Measurements from ENCODE around the gene NKX2-2. TPM values are rescaled to one million over a fixed set of nuclear protein-coding genes. Genes with fewer than 3 reads are reported as not detected.

The NKX2-2 gene
- total and polyA plus RNA-seq, 2 of the 8 experiments (the other 6 are each of a cell fraction or from before 2014, with no cell fraction given), result not detected

GRCh38 chr20:21510414-21511384, 3.2 kb downstream of the NKX2-2 start:
- Histone ChIP-seq H3K9ac (replicated peaks in 1 of 4; ENCODE audit: extremely low read depth in 1 of 4, low read depth in 3 of 4, low read length in 3 of 4) (no peak overlapping the region), H2BK20ac (ENCODE audit: low read length) (no peak overlapping the region), H3K23ac (ENCODE audit: insufficient read length) (no peak overlapping the region), H3K56ac (replicated peaks; ENCODE audit: insufficient read length, low read depth, low read length) (no peak overlapping the region), H2AFZ (ENCODE audit: low read length) (no peak overlapping the region), H4K91ac (replicated peaks; ENCODE audit: insufficient read length, low read length) (no peak overlapping the region), H2BK15ac (ENCODE audit: low read length) (no peak overlapping the region; the same call in 1 of the 2 replicates), H4K8ac (ENCODE audit: extremely low read depth, insufficient read depth, low read length) (no peak overlapping the region; the same call in 1 of the 2 replicates), H2BK12ac (ENCODE audit: low read depth, low read length) (no peak overlapping the region), H2BK120ac (replicated peaks; ENCODE audit: low read depth, low read length) (no peak overlapping the region), H3K4me2 (ENCODE audit: insufficient read depth in 1 of 2, low read depth in 2 of 2, low read length in 2 of 2) (peak overlapping the region; percentile 65 to 66), H4K20me1 (replicated peaks in 1 of 2; ENCODE audit: control insufficient read depth in 1 of 2, insufficient read depth in 2 of 2, low read length in 2 of 2) (peaks cover 11 to 24% of the 10 kb centered on the region in 2 experiments), H3K23me2 (ENCODE audit: low read depth, low read length) (peaks cover 9% of the 10 kb centered on the region; the same call in 1 of the 2 replicates), H3K27ac (ENCODE audit: low read depth, low read length) (no peak overlapping the region), H3K14ac (ENCODE audit: insufficient read length) (no peak overlapping the region), H3K79me1 (ENCODE audit: low read depth, low read length) (no peaks in the 10 kb centered on the region), H3K4me3 (ENCODE audit: extremely low read depth in 1 of 4, insufficient read depth in 2 of 4, low read depth in 3 of 4, low read length in 4 of 4) (peak overlapping the region in 3 of 4 experiments; percentile 15 to 58 (median 19); a peak in 4 of 8 replicates), H3K79me2 (ENCODE audit: control insufficient read depth in 1 of 2, insufficient read depth in 2 of 2, low read length in 2 of 2) (no peaks in the 10 kb centered on the region), H3K18ac (ENCODE audit: extremely low read depth, low read length) (no peak overlapping the region; the same call in none of the 2 replicates), H2BK5ac (ENCODE audit: low read depth, low read length) (no peak overlapping the region), H3K4me1 (replicated peaks in 1 of 4; ENCODE audit: control insufficient read depth in 3 of 4, insufficient read depth in 4 of 4, low read length in 3 of 4) (peaks cover 6 to 44% (median 20%) of the 10 kb centered on the region in 4 experiments; a peak in 6 of 7 replicates), H3K36me3 (ENCODE audit: control insufficient read depth in 2 of 4, insufficient read depth in 4 of 4, low read length in 3 of 4) (peaks cover 0 to 4% (median 0%) of the 10 kb centered on the region in 4 experiments; a peak in 1 of 8 replicates), H3K27me3 (replicated peaks in 1 of 4; ENCODE audit: control insufficient read depth in 3 of 4, extremely low read depth in 1 of 4, insufficient read depth in 3 of 4, low read length in 3 of 4) (peaks cover 77 to 90% (median 85%) of the 10 kb centered on the region in 4 experiments), H3K9me3 (ENCODE audit: insufficient read depth in 2 of 2, low read depth in 1 of 2, low read length in 1 of 2) (no peaks in the 10 kb centered on the region), H3K4ac (replicated peaks; ENCODE audit: insufficient read length, low read depth, low read length) (no peak overlapping the region), H2AK5ac (ENCODE audit: low read depth, low read length) (no peak overlapping the region), H4K5ac (ENCODE audit: insufficient read length, low read depth, low read length) (no peak overlapping the region)
- TF ChIP-seq BACH1 (IDR thresholded peaks at IDR 0.05; ENCODE audit: low read length) (0 out of 2 replicates have a peak, but pooled peaks have one; percentile 9), KDM4A (IDR thresholded peaks at IDR 0.05; ENCODE audit: low read depth, low read length, severe bottlenecking) (no peak), SUZ12 (IDR thresholded peaks at IDR 0.05; ENCODE audit: low read length) (peak; percentile 75), CTBP2 (IDR thresholded peaks at IDR 0.05; ENCODE audit: borderline replicate concordance, insufficient read depth, insufficient read length, low read length) (peak; percentile 16), HDAC6 (IDR thresholded peaks at IDR 0.05; ENCODE audit: low read depth, low read length) (no peak), EZH2 (IDR thresholded peaks at IDR 0.05; ENCODE audit: low read depth, low read length, severe bottlenecking) (peak; percentile 88), HDAC2 (IDR thresholded peaks at IDR 0.05; ENCODE audit: borderline replicate concordance in 1 of 2, low read depth in 2 of 2, low read length in 2 of 2) (no peak), RNF2 (IDR thresholded peaks at IDR 0.05; ENCODE audit: borderline replicate concordance, low read depth, low read length, missing control alignments, poor library complexity, severe bottlenecking) (peak; percentile 94), TBP (IDR thresholded peaks at IDR 0.05; ENCODE audit: low read depth, low read length) (no peak)
- 3% methylated on average over 34 of the region's 62 CpGs; no CpG with 5 or more reads in 1 of the 2 experiments for WGBS, 2 experiments (ENCODE audit: extremely low coverage in 1 of 2, insufficient coverage in 1 of 2, insufficient read length in 1 of 2, insufficient replicate concordance in 2 of 2, low coverage in 1 of 2, low lambda C conversion rate in 2 of 2, missing lambda C conversion rate in 1 of 2)
- FAIRE-seq, result no peak
- POLR2A ChIA-PET (ENCODE audit: partially characterized antibody), result interaction anchor here (1.4 to 1.5 kb wide), 2 partner anchors 11 to 199 kb away, joined by 3 read pairs; no protein-coding TSS in a partner anchor
- CTCF ChIA-PET (ENCODE audit: partially characterized antibody), result interaction anchor here (0.9 to 4.1 kb wide), 5 partner anchors 10 to 649 kb away, joined by 3 to 30 read pairs (median 4); no protein-coding TSS in a partner anchor
- DNase-seq (ENCODE audit: low read depth in 1 of 2, low spot score in 2 of 2), result peak in 1 of 2 experiments; percentile 62
